DMS 273 (cell line): ENCODE results near the gene GLI3.

Experiments used
- DNase-seq: peaks from one replicate; lab custom pipeline; 2025; ENCODE audit not compliant: unreplicated experiment; lab: John Stamatoyannopoulos, UW

Gene GLI3

DNA sequence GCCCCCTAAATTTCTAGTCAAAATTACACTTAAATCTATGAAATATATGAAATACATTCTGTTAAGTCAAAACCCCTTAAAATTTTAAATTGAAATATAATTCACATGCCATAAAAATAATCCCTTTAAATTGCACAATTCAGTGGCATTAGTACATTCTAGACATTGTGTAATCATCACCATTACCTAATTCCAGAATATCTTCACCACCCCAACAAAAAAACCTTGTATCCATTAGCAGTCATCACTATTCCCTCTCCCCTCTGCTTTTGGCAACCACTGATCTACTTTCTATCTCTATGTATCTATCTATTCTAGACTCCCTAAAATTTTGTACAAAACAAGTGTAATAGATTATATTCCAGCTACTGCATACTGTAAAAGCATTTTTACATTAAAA lies 261.2 kb downstream of the GLI3 start:
- no peak for DNase-seq

GRCh38 chr7:41974870-41975557 lies 262.0 kb downstream of the GLI3 start:
- no peak for DNase-seq

DNA sequence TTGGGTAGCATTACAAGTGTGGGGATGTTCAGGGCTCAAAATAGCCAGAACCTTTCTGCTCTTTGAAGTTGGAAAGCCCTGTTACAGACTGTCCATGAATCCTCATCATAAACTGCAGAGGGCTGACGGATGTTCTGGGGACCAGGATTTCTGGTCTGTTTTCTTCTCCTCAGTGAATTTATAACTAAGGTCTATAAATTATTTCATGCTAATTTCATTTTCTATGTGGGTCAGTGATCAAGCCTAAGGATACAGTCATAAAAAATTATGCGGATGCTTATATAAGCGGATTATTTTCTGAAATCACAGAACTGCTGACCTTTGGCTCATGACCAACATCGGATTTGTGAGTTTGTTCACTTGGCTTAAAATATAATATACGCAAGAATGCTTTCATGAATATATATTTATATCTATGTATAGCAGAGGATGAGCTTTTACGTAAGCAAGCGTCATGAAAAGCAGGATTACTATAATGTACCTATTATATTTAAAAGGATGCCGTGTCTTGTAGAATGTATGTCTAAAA lies 263.7 kb downstream of the GLI3 start:
- no peak for DNase-seq

DNA sequence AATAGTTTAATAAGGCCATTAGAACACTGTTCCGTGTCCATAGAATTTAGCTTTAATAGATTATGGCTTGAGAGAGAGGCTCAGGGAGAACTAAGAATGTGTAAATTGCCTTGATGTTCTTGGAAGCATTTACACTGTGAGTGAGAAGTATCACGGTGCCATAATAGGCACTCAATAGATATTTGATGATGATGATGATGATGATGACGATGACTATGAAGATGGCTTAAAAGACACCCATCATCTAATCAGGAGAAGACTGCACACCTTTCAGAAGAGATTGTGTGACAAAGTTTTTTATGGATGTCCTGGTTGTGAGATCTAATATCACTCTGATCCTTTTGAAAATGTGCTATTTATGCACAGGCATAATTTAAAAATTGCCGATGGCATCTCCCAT lies 264.2 kb downstream of the GLI3 start:
- no peak for DNase-seq

DNA sequence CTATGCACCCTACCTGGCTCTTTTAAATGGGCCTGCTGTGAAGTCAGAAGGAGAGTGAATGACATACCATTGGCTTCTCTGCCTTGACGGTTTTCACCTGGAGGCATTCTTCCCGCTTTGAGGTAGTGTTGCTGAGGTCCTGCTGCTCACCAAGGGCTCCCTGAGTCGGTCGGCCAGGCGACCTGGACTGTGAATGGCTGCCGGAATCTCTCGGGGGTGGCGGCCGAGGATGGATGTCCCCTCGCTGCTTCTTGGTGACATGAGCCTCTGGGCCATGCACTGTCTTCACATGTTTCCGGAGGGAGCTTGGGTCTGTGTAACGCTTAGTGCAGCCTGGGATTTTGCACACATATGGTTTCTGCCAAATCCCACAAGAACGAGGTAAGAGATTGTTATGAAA lies 264.7 kb downstream of the GLI3 start:
- no peak for DNase-seq

DNA sequence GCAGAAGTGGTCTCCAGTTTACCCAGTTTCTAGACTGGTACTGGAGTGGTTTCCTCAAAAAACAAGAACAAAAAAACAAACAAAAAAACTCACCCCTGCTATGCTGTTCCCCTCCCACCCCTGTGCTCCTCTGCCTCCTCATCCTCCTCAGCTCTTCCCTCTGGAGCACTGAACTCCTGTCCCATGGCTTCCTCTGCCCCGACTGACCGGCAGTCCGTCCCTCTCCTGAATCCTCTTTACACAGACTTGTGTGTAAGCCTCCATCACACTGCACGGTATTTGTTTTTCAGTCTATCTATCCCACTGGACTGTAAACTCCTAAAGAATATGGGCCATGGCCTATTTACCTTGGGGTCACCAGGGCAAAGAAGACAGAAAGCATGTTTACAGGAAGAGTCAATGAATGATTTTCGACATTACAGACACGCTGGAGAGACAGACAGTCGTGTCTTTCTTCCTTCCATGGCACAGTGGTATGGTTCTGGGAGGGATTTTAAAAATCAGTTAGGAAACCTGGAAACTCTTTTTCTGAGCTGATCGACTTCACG lies 265.3 kb downstream of the GLI3 start:
- no peak for DNase-seq

DNA sequence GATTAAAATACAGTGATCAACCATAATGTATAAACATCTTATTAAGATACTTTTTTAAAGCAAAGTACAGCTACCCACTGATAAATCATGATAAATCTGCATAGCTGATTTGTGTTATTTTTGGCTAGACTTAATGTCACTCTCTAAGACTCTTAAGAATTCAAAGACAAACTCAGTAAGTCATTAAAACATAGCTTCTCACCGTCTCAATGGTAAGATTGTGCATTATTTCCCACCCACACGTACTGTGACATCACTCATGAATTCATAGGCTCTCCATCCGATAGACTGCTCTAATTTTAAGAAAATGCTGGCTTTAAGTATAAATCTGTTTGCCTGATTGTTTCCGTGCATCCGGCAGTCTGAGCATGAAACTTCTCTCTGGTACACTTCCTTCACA lies 266.1 kb downstream of the GLI3 start:
- no peak for DNase-seq

GRCh38 chr7:41969561-41970105 lies 267.4 kb downstream of the GLI3 start:
- no peak for DNase-seq

DNA sequence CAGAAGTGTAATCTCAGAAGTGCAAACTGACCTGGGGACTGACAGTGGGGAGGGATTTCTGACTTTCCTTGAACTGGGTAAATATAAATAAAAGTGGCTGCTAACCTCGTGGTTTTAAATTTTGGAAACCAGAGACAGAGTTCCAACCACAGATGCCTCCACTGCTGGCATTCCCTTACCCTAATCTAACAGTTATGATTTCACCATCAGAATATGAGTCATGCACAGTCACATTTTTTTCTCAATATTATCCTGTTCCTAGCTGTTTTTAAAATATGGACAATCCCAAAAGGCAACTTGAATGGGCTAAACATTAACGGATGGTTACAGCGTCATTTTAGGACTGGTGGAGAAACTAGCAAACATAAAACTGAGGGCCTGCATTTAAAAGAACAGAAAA lies 269.9 kb downstream of the GLI3 start:
- DNase-seq = no peak

GRCh38 chr7:41965951-41966505 lies 271.0 kb downstream of the GLI3 start:
- DNase-seq = no peak

DNA sequence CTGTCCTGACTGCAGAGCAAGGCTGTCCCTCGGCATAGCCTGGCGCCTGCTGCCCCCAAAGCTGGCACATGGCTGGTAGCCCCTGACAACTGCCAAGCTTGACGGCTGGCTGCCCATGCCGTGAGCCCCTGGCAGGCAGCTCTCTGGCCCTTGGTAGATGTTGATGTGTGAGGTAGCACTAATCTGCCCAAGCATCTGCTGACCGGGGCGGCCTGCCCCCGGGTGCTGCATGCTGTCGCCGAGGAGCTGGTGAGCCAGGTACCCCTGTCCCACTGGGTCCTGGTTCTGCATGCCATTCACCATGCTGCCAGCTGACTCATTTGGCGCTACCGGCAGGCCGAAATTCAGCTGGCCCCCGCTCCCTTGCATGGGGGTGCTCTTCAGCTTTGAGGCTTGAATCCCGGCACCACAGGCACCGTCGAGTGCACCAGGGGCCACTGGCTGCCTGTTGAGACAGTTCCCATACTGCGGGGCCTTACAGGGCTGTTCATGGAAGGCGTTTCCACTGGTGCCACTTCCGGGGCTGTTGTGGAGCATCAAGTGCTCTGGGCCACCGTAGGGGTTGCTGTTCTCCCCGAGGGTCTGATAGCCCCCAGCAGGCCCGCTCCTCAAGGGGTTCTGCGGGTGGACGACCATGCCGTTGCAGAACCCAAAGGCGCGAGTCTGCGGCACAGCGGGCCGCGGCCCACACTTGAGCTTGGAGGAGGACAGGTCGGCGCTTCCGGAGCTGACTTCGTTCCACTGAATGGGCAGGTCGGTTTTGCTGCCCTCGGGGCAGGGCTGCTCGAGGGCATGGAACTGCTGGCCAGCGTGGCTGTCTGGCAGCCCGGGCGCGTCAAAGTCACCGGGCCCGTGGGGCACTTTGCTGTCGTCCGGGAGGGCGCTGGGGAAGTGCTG lies 271.9 kb downstream of the GLI3 start:
- no peak for DNase-seq

- DNase-seq = no peak
Measured at GRCh38 chr7:41964183-41964753, 272.7 kb downstream of the GLI3 start.

- no peak for DNase-seq
Measured at GRCh38 chr7:41956705-41957104, 280.3 kb downstream of the GLI3 start.

- peak; percentile 78 for DNase-seq
Measured at GRCh38 chr7:41955893-41956675, 280.9 kb downstream of the GLI3 start.

- DNase-seq = no peak
Measured at GRCh38 chr7:41955451-41955850, 281.6 kb downstream of the GLI3 start.

DNA sequence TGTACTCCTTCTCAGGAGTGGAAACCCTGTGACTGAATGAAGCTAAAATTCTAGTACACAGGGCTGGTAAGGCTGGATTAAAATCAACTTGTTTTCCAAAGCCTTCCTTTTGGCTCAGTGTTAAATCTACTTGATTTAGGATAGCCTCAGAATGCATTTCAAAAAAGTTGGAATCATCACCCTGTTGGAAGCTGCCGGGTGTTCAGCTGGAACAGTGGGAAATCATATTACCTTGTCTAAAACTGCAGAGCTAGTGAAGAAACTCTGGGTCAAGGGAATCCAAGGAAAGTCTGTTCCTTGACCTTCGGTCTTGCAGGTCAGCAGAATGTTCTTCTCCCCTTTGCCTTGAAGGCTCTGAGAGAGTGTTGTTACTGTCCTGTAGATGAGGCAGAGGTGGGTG lies 282.0 kb downstream of the GLI3 start:
- no peak for DNase-seq

DNA sequence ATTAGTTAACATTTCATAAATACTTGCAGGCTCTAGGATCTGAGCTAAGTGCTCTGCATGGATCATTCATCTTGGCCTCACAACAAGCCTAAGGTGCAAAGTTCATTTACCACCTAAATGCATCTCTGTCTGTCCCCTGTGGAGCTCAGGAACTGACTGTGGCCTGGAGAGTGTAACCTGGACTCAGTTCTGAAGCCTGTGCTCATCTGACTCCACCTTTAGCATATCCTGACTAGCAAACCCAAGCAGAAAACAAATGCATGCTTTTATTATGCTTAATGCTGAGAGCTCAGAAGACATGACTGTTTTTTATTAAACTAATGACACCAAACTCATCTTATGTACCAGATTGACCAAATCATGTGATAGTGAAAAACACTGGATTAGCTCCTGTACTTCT lies 288.5 kb downstream of the GLI3 start:
- DNase-seq = no peak

GRCh38 chr7:41943094-41943577 lies 293.9 kb downstream of the GLI3 start:
- DNase-seq = peak; percentile 84

GRCh38 chr7:41942468-41943093 lies 294.4 kb downstream of the GLI3 start:
- no peak for DNase-seq
